ENCODE measurements around the gene MAD1L1.

DNA sequence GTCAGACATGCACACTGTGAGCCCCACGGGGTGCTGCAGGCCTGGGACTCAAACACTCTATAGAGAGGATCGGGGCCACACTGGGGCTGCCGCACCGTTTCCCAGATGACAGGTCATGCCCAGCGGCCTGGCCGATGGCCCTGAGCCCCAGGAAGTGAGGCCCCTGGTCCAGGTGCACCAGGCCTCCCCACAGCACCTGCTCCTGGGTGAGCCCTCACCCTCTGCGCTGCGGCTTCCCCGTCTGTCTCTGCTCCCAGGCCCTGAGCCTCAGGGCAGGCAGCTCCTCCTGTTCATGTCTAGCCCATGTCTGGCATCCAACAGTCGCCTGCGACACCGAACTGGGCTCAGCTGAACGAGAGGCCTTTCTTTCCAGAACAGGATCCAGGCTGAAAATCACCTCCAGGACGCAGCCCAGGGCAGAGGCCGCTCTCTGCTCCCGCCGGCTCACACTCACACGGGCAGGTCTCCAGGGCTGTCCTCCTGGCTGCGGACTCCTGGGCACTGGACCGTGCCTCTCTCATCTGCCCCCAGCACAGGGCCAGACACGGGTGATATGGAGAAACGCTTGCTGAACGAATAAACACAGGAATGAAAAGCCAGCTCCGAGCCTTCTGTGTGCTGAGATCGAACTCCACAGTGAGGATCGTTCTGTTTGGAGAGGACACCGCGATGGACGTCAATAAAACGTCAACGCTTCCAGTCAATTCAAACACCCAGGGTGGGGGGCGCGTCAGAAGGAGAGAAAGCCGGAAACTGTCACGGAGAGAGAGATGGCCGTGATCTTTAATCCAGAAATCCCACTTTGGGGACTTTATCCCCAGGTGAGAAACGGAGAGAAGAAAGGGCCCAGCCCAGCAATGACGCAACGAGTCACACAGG, 360.3 kb downstream of the MAD1L1 start:
- TF ChIP-seq EZH2 (IDR thresholded peaks at IDR 0.05; ENCODE audit: insufficient read depth, low read length): no peak
- TF ChIP-seq, protein P1, sequence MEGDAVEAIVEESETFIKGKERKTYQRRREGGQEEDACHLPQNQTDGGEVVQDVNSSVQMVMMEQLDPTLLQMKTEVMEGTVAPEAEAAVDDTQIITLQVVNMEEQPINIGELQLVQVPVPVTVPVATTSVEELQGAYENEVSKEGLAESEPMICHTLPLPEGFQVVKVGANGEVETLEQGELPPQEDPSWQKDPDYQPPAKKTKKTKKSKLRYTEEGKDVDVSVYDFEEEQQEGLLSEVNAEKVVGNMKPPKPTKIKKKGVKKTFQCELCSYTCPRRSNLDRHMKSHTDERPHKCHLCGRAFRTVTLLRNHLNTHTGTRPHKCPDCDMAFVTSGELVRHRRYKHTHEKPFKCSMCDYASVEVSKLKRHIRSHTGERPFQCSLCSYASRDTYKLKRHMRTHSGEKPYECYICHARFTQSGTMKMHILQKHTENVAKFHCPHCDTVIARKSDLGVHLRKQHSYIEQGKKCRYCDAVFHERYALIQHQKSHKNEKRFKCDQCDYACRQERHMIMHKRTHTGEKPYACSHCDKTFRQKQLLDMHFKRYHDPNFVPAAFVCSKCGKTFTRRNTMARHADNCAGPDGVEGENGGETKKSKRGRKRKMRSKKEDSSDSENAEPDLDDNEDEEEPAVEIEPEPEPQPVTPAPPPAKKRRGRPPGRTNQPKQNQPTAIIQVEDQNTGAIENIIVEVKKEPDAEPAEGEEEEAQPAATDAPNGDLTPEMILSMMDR (IDR thresholded peaks at IDR 0.05; ENCODE audit: insufficient read depth, low read depth, low read length): no peak
